Lower leg skin (tissue), 4 donors: ENCODE measurements around the gene ZNF654. TPM values are rescaled to one million over a fixed set of nuclear protein-coding genes. Genes with fewer than 3 reads are reported as not detected.

ENCODE experiments used
- DNase-seq, 2 donors: peaks; one replicate each; pipeline ENCODE4 v3.0.0-alpha.2; 2019; ENCODE audit warnings: low spot score in 2 of 2
- H3K4me3 ChIP-seq: fragments of 200-600 bp; sonication (generic); 2 replicates; pipeline ENCODE4 v1.5.1; 2017; ENCODE audit warnings: mild to moderate bottlenecking, low read depth; ENCODE audit not compliant: poor library complexity, severe bottlenecking
- POLR2A ChIP-seq, 2 donors: fragments of 450-650 bp; IDR thresholded peaks; one replicate each; pipeline ENCODE4 v1.6.1; 2016 to 2017; ENCODE audit warnings: antibody characterized with exemption in 2 of 2, mild to moderate bottlenecking in 1 of 2, moderate library complexity in 1 of 2
- WGBS, 2 donors: methylation state at CpG; one replicate each; pipeline ENCODE4 v1.1.5; 2018; 5-methylcytosine and 5-hydroxymethylcytosine counted together
- intact Hi-C: fragments of 100-400 bp; cut with DNase I; formaldehyde crosslinking; loops from one replicate; pipeline ENCODE4 v1.15.0; 2023; ENCODE audit warnings: low total_unique reads
- total RNA-seq, 4 donors: library from RNA; depleted of rRNA; stranded (reverse); fragments of >200 nt; gene quantifications; one replicate each; pipeline ENCODE4 v1.1.0, GENCODE V29; 2016
- TF ChIP-seq, protein P1 (sequence below), 3 donors: fragments of 450-650 bp; IDR thresholded peaks; one replicate each; pipeline ENCODE4 v1.5.1; 2016; ENCODE audit warnings: antibody characterized with exemption in 3 of 3, mild to moderate bottlenecking in 3 of 3, moderate library complexity in 2 of 3

ZNF654 gene
- total RNA-seq, 4 donors from 2014 or later: 12.1 to 19.4 (median 16.3) TPM

DNA sequence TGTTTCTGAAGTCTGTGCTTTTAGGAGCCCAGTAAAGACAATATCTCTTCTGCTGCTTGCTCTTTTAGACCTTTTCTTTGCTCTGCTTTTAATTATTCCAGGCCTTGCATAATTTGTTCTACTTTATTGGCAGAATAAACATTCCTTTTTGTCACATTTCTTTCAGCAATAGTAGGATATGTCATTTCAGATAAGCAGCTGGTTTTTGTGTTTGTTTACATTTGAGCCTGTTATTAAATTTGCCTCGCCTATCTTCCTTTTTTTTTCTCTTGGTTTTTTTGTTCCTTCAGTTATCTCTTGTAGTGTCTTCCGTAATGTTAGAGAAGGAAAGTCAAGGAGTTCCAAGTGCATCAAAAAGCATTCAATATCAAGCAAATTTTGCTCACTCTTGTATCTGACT, 16.4 kb downstream of the ZNF654 start:
- intact Hi-C loops: no loop called here
- TF ChIP-seq, protein P1, sequence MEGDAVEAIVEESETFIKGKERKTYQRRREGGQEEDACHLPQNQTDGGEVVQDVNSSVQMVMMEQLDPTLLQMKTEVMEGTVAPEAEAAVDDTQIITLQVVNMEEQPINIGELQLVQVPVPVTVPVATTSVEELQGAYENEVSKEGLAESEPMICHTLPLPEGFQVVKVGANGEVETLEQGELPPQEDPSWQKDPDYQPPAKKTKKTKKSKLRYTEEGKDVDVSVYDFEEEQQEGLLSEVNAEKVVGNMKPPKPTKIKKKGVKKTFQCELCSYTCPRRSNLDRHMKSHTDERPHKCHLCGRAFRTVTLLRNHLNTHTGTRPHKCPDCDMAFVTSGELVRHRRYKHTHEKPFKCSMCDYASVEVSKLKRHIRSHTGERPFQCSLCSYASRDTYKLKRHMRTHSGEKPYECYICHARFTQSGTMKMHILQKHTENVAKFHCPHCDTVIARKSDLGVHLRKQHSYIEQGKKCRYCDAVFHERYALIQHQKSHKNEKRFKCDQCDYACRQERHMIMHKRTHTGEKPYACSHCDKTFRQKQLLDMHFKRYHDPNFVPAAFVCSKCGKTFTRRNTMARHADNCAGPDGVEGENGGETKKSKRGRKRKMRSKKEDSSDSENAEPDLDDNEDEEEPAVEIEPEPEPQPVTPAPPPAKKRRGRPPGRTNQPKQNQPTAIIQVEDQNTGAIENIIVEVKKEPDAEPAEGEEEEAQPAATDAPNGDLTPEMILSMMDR (IDR thresholded peaks at IDR 0.05): no peak
- TF ChIP-seq POLR2A (IDR thresholded peaks at IDR 0.05): no peak
- WGBS, 2 donors: 51 to 63% methylated on average over 2 of the region's 2 CpGs
- H3K4me3 ChIP-seq: no peak overlapping the region
- no peak for DNase-seq

- WGBS, 2 donors: 94 to 100% methylated on average over 1 of the region's 1 CpG
- H3K4me3 ChIP-seq: no peak overlapping the region
- no peak for DNase-seq
These were observed 17.7 kb downstream of the ZNF654 start for GRCh38 chr3:88076712-88077111.

DNA sequence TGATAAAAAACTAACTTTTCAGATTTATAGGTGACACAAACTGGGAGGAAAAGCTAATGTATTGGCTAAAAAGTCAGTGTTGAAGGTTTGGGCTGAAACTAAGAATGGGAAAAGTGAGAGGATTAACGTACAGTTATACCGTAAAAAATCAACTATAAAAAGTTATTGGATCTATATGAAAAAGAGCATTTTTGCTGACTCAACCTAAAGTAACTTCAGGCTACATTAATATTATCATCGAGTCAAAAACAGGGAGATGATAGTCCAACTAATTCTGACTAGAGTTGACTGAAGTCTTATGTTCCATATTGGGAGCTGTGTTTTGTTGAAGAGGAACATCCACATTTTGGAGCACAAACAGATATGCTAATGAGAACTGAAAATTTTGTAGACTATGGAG, 19.9 kb downstream of the ZNF654 start:
- intact Hi-C loops: no loop called here
- no peak for DNase-seq
- no peak for TF ChIP-seq POLR2A (IDR thresholded peaks at IDR 0.05)
- TF ChIP-seq, protein P1 (IDR thresholded peaks at IDR 0.05): no peak
- H3K4me3 ChIP-seq: no peak overlapping the region
- 98% methylated on average over 3 of the region's 3 CpGs for WGBS, 2 donors

More at GRCh38 chr3:88076712-88077111, 17.7 kb downstream of the ZNF654 start:
- intact Hi-C loops: no loop called here
- TF ChIP-seq, protein P1 (IDR thresholded peaks at IDR 0.05): no peak
- no peak for TF ChIP-seq POLR2A (IDR thresholded peaks at IDR 0.05)

DNA sequence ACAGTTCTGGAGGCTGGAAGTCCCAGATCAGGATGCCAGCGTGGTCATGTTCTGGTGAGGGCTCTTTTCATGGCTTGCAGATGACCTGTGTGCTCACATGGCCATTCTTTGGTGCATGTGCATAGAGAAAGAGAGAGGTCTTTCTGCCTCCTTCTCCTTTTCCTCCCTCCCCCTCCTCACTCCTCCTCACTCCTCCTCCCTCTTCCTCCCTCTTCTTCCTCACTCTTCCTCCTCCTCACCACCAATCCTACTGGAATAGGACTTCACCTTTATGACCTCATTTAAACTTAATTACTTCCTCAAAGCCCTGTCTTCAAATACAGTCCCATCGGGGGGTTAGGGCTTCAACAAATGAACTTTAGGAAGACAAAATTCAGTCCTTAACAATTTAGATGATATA, 23.8 kb downstream of the ZNF654 start:
- intact Hi-C loops: no loop called here
- 84 to 88% methylated on average over 2 of the region's 2 CpGs for WGBS, 2 donors
- no peak for DNase-seq
- H3K4me3 ChIP-seq: no peak overlapping the region
- TF ChIP-seq, protein P1 (IDR thresholded peaks at IDR 0.05): no peak
- TF ChIP-seq POLR2A (IDR thresholded peaks at IDR 0.05): no peak

- 86% methylated on average over 2 of the region's 2 CpGs for WGBS, 2 donors
- intact Hi-C loops: no loop called here
- no peak for DNase-seq
- H3K4me3 ChIP-seq: no peak overlapping the region
- no peak for TF ChIP-seq POLR2A (IDR thresholded peaks at IDR 0.05)
- TF ChIP-seq, protein P1 (IDR thresholded peaks at IDR 0.05): no peak
These were observed 25.0 kb downstream of the ZNF654 start for GRCh38 chr3:88084097-88084501.

GRCh38 chr3:88090681-88091080, 31.6 kb downstream of the ZNF654 start:
- 72 to 83% methylated on average over 4 of the region's 4 CpGs for WGBS, 2 donors
- TF ChIP-seq POLR2A (IDR thresholded peaks at IDR 0.05): no peak
- TF ChIP-seq, protein P1 (IDR thresholded peaks at IDR 0.05): no peak
- H3K4me3 ChIP-seq: no peak overlapping the region
- intact Hi-C loops: no loop called here
- DNase-seq: no peak
